Activated naive CD4-positive, alpha-beta T cell (primary cell): ENCODE results near the gene CADPS2.

ENCODE experiments used
- DNase-seq, 4 experiments: peaks; one replicate each; lab custom pipeline; 2025; lab: John Stamatoyannopoulos, UW

The CADPS2 gene

GRCh38 chr7:122453432-122453831, 432.8 kb downstream of the CADPS2 start:
- no peak for DNase-seq

- no peak for DNase-seq
Observed at GRCh38 chr7:122448893-122449589, 437.2 kb downstream of the CADPS2 start.

GRCh38 chr7:122442929-122443328, 443.3 kb downstream of the CADPS2 start:
- no peak for DNase-seq

GRCh38 chr7:122438492-122438891, 447.8 kb downstream of the CADPS2 start:
- no peak for DNase-seq

GRCh38 chr7:122438006-122438405, 448.3 kb downstream of the CADPS2 start:
- DNase-seq: no peak

- no peak for DNase-seq
Observed at GRCh38 chr7:122433765-122434164, 452.5 kb downstream of the CADPS2 start.

- DNase-seq: no peak
Observed at GRCh38 chr7:122430710-122431109, 455.6 kb downstream of the CADPS2 start.

GRCh38 chr7:122429926-122430325, 456.3 kb downstream of the CADPS2 start:
- DNase-seq: no peak

- no peak for DNase-seq
Observed at GRCh38 chr7:122425731-122426130, 460.5 kb downstream of the CADPS2 start.

GRCh38 chr7:122423591-122423990, 462.7 kb downstream of the CADPS2 start:
- no peak for DNase-seq

GRCh38 chr7:122416336-122416735, 469.9 kb downstream of the CADPS2 start:
- no peak for DNase-seq

- DNase-seq: no peak
Observed at GRCh38 chr7:122415510-122415909, 470.8 kb downstream of the CADPS2 start.

GRCh38 chr7:122413339-122413738, 472.9 kb downstream of the CADPS2 start:
- no peak for DNase-seq

- no peak for DNase-seq
Observed at GRCh38 chr7:122412883-122413282, 473.4 kb downstream of the CADPS2 start.

GRCh38 chr7:122412441-122412840, 473.8 kb downstream of the CADPS2 start:
- DNase-seq: no peak

- DNase-seq: no peak
Observed at GRCh38 chr7:122407195-122407594, 479.1 kb downstream of the CADPS2 start.

- no peak for DNase-seq
Observed at GRCh38 chr7:122403113-122403512, 483.1 kb downstream of the CADPS2 start.

GRCh38 chr7:122402235-122402634, 484.0 kb downstream of the CADPS2 start:
- no peak for DNase-seq

GRCh38 chr7:122397381-122397780, 488.9 kb downstream of the CADPS2 start:
- DNase-seq: no peak

GRCh38 chr7:122394512-122394911, 491.7 kb downstream of the CADPS2 start:
- DNase-seq: no peak

GRCh38 chr7:122384528-122384927, 501.7 kb downstream of the CADPS2 start:
- no peak for DNase-seq

GRCh38 chr7:122383934-122384333, 502.3 kb downstream of the CADPS2 start:
- DNase-seq: no peak

- no peak for DNase-seq
Observed at GRCh38 chr7:122380992-122381391, 505.3 kb downstream of the CADPS2 start.

- no peak for DNase-seq
Observed at GRCh38 chr7:122379491-122379890, 506.8 kb downstream of the CADPS2 start.
